ENCODE results near the gene RANBP1.

The RANBP1 gene

DNA sequence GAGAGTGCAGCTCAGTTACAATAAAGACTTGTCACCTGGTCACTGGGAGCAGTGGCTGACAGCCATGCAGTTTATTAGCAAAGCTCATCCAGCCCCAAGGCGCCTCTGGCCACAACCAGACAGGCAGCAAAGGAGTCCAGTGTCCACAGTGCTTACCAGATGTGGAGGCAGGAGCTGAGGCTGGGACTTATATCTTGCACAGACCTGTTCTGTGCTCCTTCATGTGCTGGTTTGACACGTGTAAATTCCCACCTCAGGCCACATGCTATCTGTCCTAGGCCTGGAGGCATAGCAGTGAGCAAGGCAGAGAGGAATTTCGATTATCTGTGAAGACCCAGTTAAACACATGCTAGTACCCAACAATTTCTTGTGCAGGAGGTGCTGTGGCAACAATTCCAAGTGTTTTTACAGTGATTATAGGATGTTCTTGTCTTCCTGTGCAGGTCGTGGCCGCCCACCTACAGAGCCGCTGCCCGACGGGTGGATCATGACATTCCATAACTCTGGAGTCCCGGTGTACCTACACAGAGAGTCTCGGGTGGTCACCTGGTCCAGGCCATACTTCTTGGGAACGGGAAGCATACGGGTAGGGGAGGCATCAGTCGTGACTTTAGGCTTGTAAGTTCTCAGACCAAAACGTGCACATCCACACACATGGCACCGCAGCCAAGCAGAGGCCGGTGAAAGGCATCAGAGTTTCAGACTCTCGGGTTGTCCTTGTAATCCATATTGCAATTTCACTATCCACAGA, 26.5 kb upstream of the RANBP1 start:
- no peak for DNase-seq

DNA sequence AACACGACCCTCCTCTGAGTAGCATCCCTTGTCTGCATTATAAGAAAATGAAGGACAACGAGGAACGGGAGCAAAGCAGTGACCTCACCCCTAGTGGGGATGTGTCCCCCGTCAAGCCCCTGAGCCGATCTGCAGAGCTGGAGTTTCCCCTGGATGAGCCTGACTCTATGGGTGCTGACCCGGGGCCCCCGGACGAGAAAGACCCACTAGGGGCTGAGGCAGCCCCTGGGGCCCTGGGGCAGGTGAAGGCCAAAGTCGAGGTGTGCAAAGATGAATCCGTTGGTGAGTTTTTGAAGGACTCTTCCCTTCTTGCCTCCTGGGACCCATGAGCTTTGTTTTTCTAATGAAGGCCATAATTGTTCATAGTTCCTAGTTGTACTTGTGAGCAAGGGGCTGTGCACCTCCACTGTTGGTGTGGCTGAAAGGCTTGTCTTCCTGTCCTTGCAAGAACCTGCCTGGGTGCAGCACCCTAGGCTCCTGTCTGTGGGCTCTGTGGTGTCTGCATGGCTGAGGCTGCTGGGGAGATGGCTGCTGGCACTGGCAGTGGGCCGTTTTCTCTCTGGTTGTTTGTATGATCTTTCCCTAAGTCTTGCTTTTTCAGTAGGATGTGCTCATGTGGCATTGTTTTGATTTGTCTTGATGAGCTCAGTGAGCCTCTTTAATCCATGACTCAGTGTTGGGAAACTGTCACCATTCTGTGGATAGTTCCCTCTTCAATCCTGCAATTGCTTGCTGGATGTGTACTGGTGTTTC, 25.8 kb upstream of the RANBP1 start:
- peak; percentile 40 for DNase-seq

DNA sequence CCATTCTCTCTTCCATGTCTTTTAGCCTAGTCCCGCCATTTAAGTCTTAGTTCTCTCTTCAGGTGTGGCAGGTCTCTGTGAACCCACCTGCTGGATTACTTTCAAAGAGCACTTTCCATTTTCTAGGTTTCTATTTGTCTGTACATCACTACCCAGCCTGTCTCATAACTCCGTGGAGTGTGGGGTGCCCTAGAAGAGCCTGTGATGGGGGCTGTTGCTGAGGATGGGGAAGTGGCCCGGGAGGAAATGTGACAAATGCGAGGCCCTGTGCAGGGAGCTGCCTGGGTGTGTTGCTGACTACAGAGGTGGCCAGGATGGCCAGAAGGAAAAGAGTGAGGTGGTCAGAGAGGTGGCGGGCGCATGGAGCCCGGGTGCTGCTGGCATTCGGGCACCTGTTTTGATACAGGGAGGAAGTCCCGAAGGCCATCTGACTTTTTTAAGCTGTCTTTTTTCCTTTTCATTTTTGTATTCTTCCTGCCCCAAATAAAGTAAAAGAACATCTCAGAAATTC, 25.1 kb upstream of the RANBP1 start:
- no peak for DNase-seq

DNA sequence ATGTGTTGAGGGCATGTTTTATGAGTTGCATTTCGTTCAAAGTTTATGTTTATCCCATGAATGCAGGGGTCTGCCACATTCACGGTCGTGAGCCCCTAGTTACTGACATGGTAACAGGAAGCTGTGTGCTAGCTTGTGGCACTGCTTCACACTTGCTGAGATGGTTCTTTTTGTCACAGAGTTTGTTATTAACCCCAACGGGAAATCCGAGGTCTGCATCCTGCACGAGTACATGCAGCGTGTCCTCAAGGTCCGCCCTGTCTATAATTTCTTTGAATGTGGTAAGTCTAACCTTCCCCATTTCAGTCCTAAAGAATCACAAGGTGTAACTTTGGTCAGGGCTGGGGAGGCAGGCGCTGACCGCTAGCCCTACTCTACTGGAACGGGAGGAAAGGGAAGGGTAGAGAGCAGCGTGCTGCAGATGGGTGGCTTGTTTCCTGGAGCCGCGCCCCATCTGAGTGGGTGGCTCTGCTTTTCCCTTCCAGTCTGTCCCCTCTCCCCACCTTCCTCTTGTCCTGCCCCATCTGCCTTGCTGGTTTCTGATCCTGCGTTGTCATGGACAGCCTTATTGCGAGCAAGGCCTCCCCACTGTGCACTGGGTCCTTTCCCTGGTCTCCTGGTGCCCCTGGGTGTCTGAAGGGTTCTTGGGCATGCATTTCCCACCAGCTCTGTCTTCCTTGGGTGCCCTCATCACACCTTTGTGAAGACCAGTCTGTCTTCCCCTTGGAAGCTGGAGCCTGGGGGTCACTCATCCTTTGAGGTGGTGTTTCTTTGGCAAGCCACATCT, 24.0 kb upstream of the RANBP1 start:
- no peak for DNase-seq

DNA sequence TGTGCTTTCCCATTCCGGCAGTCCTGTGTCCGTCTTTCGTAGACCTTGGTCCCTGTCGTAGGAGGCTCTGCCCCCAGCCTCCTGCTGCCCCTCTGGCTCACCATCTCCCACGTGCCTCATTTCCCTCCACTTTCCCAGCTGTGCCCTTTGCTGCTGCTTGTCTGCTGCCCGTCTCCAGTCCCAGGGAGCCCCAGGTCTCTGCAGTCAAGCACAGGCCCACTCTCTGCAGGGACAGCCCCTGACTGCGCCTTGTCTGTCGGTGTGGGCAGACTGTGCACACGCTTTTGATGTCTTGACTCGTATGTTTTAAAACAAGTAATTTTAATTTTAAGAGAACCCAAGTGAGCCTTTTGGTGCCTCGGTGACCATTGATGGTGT, 23.4 kb upstream of the RANBP1 start:
- no peak for DNase-seq

DNA sequence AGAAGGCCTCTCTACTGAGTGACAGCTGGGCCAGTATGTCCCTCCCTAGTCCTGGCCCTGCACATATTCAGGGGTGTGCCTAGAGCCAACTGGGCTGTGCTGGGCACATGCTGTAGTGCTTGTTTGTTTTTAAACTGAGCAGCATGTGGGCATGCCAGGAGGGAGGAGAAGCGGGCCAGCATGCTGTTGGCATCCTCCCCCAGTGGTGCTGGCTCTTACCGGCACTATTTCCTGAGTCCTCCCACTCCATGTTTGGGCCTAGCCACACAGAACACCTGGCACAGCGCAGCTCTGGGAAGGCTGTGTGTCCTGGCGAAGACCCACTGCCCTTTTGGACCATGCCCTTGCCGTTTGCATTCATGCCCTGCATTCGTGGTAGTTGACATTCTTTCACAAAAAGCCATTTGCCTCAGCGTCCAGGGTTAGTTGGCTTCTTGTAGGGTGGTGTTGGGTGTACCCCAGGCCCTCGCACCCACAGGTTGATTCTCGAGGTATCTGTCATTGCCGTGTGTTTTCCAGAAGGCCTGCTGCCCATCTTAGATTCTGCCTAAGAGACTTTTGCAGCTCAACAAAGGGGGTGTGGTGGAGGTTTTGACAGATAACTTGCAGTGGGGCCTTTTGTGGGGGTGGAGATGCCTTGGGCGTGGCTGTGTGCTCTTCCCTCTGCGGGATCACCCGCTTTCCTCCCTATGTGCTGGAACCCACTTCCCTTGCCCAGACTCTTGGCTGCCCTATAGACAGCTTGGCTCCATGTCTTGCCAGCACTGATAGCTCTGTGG, 22.3 kb upstream of the RANBP1 start:
- DNase-seq: no peak

DNA sequence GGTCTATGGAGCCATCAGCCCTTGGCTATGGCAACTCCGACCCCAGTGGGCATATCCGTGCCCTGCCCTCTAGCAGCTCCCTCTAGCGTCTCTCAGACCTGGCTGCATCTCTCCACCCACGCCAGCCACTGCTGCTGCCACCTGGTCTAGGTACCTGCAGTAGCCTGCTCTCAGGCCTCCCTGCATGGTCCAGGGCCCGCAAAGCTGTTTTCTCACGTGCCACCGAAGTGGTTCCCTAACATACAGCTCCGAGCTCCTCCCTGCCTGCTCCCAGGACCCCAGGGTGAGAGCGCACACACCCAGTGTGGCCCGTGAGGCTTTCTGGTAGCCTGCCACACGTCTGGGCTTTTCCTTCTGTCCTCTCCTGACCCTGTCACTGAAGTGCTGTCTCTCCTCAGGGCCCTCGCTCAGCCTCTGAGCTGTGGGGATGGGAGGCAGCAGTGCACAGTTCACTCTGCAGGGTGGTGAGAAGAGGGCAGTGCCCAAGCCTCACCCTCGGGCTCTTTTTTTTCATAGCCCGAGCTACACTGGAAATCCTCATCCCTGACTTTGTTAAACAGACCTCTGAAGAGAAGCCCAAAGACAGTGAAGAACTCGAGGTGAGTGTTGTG, 21.6 kb upstream of the RANBP1 start:
- DNase-seq: no peak

DNA sequence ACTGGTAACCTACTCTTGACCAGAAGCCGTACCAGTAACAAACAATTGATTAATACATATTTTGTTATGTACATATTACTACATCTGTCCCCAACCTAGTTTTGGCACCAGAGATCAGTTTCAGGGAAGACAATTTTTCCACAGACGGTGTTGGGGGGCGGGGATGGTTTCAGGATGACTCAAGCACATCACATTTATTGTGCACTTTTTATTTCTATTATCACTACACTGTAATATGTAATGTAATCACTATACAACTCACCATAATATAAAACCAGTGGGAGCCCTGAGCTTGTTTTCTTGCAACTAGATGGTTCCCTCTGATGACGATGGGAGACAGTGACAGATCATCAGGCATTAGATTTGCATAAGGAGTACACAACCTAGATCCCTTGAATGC, 20.4 kb upstream of the RANBP1 start:
- DNase-seq: no peak

DNA sequence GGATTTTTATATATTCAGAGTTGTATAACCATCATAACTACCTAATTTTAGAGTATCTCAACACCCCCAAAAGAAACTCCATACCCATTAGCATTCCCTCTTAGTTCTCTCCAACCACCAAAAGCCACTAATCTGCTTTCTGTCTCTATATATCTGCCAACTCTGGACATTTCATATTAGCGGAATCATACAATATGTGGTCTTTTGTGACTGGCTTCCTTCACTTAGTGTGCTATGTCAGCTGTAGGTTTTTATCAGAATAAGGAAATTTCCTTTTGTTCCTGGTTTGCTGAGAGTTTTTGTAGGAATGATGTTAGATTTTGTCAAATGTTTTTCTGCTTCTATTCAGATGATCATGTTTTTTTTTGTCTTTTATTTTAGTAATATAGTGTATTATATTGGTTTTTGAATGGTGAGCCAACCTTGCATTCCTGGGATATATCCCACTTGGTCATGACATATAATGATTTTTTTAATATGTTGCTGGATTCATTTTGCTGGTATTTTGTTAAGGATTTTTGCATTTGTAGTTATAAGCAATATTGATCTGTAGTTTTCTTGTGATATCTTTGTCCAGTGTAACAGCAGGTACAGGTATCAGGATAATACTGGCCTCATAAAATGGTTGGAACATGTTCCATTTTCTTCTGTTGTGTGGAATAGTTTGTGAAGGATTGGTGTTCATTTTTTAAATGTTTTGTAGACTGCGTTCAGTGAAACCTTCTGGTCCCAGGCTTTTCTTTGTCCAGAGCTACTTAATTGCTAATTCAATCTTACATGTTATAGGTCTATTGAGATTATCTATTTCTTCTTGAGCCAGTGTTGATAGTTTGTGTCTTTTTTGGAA, 19.1 kb upstream of the RANBP1 start:
- no peak for DNase-seq

DNA sequence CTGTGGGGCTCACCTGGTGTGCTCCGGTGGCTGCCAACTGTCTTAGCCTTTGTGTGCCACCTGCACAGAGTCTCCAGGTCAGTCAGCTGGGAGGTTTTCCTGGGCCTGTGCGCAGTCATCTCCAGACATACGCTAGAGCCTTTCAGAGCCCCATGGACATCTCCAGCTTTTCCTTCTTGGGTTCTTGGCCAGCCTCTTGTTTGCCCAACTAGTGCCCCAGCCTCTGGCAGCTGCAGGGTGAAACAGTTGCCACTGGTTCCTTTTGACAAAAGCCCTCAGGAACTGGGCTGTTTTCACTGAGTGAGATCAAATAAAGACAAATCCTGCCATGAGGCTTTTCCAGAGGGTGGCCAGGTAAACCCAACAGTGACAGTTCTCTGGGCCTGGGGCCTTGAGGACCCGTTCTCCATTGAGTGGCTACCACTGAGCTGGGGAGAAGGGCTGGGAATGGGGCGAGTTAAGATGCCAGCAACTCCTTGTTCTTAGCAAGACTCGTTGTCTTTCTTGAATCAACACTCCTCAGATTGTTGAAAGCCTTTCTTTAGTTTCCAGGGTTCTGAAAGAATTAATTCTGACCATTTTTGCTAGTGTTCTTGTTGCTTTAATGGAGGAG, 16.7 kb upstream of the RANBP1 start:
- DNase-seq: no peak

DNA sequence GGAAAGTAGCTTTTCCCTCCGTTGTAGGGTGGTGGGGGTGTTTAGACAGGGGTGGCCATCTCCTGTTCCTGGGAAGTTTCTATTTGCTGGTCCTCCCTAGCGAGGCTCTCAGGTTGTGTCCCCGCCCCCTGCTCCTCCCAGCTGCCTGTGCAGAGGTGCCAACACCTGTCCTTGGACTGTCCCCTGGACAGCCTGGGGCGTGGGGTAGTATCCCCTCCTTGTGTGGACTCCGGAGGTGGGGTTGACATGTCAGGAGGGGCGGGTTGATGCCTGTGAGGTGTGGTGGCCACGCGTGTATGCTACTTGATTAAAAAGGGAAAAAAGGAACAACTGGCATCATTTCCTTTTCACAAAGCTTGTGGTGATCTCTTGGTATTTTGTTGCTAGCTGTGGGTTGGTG, 14.3 kb upstream of the RANBP1 start:
- no peak for DNase-seq

DNA sequence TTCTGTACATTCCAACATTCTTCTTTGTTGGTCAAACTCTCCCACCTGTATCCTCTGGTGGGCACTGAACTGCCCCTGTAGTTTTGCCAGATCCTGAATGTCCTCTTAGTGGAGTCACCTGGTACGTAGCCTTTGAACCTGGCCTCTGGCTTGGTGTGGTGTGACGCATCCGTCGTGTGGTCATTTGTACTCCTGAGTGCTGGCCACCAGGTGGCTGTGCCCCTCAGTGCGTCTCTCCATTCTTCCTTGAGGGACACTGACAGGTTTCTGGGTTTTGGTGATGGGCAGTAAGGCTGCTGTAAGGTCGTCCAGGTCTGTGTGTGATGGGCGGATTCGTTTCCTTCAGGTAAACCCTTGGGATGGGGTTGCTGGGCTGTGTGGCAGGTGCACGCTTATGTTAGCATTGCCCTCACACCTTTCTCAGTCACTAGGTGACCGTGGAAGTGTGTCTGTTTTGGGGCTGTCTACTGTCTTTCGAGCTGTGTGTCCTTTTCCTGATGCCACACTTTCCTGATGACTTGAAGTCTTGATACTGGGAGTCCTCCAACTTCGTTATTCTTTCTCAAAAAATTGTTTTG, 13.6 kb upstream of the RANBP1 start:
- no peak for DNase-seq

DNA sequence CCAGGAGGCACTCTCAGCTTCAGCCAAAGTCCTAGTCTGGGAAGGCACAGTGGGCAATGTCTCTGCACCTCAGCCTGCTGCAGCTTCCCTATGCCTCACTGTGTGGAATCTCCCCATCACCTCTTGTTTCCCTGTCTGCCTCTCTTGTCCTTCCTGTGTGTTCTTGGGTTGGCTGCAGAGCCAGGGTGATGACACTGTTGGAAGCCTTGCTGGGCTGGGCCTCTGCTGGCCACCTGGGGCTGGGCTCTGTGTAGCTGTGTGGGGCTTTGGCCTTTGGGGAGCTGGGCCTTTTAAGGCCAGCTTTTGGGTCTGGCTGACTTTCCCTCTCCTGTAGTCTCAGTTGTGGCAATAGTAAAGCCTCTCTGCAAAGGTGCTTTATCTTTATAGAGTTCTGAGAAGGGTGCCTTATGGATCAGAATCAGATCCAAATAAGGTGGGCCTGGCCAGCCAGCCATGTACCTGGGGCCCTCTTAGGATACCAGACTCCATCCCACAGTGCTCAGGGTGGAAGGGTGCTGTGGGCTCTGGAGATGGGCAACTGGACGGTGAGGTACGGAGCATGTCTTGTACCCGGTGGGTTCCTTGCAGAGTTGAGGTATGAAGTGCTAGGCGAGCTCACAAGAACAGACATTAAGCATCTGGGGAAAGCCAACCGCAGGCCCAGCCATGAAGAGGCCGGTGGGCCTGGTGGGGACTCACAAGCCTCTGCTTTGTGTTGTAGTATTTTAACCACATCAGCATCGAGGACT, 10.3 kb upstream of the RANBP1 start:
- no peak for DNase-seq

DNA sequence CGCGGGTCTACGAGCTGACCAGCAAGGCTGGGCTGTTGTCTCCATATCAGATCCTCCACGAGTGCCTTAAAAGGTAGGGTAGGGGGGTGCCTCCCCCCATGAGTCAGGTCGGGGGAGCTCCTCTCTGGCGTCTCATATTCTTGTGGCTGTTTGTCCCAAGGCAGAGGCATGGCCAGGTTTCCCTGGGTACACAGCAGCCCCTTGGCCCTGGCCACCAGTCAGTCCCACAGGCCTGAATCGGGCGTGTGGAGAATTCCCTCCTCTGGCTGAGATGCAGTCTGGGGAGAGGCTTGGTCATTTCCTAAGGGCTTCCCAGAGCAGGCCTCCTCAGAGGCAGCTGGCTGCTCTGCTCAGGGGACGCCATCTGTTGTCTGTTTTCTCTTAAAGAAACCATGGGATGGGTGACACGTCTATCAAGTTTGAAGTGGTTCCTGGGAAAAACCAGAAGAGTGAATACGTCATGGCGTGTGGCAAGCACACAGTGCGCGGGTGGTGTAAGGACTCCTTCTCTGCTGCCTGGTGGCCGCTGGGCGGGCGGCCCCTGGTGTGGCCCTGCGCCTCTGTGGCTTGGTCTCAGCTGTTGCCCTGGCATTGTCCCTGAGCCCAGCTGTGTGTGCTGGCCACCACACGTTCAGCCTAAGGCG, 9.6 kb upstream of the RANBP1 start:
- no peak for DNase-seq

DNA sequence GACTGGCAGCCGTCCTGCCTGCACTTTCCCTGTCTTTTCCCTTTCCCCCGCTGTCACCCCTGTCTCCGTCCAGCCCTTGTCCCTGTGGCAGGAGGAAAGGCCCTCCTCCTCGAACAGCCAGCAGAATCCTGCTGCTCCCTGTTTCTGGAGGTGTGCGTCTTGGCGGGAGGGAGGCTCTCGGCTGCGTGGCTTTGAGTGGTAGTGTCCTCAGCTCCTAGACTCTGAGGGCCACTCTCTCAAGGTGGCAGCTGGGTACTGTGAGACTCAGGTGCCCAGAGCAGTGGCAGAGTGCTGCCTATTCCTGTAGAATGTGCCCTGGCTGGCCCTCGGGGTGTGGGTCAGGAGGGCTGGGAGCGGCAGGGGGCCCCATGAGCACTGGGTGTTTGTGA, 9.1 kb upstream of the RANBP1 start:
- no peak for DNase-seq

DNA sequence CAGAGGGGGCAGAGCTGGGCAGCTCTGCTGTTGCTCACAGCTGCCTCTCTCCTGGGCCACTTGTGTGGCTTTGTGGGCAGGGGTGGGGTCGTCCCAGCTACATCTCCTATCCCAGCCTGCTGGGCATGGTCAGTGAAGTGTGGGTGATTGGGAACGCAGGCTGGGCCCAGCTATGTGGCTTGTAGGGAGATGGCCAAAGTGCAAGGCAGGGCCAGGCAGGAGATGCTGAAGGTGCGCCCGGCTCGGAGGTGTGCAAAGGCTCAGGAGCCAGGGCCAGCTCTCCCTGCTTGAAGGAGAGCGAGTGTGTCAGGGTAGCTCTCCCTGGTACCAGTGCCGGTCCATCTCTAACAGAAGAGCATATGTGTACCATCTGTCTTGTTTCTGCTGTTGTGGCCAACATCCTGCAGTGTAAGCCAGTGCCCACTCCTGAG, 8.4 kb upstream of the RANBP1 start:
- no peak for DNase-seq

DNA sequence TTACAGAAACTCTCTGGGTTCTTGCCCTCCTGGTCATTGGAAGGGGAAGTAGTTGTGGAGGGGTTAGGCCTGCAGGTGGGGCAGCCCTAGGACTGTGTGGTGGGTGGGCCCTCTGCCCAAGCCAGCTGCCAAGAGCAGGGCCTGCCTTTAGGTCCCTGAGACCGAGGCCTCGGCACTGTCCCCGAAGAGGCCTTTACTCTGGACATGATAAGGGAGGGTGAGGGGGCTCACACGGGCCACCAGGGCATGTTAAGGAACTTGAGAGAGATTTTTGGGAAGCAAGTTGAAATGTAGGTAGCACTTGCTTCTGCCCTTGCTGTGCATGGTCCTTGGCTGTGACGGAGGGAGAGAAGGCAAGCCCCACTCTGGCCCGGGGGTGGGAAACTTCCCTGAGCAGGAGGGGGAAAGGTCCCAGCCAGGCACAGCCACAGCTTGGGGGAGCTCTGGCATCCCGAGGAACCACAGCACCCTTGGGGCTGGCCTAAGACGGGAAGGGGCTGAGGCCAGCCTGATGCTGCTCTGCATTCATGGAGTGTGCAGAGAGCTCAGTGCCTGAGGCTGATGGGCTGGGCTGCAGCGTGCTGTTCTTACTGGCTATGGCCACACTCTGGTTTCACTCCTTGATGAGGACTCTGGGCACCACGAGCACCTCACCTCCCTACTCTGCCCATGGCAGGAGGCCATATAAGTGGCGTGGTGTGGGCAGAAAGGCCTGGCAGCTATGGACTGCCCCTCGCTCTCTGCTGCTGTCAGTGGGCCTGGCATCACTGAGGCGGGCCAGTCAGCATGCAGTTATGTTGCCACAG, 7.8 kb upstream of the RANBP1 start:
- DNase-seq: no peak

DNA sequence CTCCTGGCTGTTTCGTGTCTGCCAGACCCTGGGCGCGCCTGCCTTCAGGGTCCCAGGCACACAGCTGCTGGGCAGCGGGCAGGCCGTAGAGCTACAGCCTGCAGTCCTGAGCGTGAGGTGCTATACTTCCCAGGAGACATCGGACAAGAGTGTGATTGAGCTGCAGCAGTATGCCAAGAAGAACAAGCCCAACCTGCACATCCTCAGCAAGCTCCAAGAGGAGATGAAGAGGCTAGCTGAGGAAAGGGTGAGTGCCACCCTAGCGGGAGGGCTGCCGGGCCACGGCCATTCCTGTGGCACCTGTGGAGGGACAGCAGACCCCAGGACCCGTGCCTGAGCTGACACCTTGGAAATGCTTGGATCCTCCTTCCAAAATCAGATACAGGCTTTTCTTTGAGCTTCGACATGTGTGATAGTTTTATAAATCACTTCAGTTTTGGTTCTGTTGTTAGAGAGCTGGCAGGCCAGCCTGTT, 7.1 kb upstream of the RANBP1 start:
- DNase-seq: no peak
